ENCODE data around the gene TCEANC2. TPM values are rescaled to one million over a fixed set of nuclear protein-coding genes. Genes with fewer than 3 reads are reported as not detected.

The TCEANC2 gene
- total and polyA plus RNA-seq, 12 donors, result 1.4 to 5.9 (median 3.9) TPM

DNA sequence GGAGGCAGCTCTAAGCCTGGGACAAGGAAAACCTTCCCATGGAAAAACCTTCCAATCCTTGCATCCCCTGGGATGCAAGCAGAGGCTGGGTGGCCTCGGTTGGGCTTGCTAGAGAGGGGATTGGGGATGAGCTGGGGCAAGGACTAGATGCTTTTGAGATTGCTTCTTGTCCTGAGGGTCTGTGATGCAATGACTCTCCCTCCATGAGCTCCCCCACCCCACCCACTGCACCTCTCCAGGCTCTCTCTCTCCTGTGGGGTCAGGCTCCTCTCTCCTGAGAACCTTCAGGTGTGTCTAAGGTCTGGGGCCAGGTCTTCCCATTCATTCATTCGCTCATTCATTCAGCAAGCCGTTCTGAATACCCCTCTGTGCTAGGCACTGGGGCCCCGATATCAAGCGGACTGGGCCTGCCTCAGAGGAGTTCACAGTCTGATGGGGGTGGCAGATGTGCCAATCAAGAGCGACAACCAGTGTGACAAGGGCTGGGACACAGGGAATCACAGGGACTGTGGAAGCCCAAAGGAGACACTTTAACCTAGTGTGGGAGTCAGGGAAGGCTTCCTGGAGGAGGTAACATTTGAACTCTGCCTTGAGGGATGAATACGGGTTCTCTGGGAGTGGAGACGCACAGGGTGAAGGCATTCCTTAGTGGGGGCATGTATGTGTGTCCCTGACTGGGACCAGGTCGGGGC, 41.9 kb upstream of the TCEANC2 start:
- peaks cover 0 to 50% (median 16%) of the 10 kb centered on the region in 7 donors for H3K27me3 ChIP-seq
- no peak for DNase-seq
- H3K36me3 ChIP-seq, result no peaks in the 10 kb centered on the region
- ATAC-seq, result no peak
- H3K4me3 ChIP-seq, result no peak overlapping the region
- H3K9me3 ChIP-seq, result no peaks in the 10 kb centered on the region
- TF ChIP-seq, protein P1, sequence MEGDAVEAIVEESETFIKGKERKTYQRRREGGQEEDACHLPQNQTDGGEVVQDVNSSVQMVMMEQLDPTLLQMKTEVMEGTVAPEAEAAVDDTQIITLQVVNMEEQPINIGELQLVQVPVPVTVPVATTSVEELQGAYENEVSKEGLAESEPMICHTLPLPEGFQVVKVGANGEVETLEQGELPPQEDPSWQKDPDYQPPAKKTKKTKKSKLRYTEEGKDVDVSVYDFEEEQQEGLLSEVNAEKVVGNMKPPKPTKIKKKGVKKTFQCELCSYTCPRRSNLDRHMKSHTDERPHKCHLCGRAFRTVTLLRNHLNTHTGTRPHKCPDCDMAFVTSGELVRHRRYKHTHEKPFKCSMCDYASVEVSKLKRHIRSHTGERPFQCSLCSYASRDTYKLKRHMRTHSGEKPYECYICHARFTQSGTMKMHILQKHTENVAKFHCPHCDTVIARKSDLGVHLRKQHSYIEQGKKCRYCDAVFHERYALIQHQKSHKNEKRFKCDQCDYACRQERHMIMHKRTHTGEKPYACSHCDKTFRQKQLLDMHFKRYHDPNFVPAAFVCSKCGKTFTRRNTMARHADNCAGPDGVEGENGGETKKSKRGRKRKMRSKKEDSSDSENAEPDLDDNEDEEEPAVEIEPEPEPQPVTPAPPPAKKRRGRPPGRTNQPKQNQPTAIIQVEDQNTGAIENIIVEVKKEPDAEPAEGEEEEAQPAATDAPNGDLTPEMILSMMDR (IDR thresholded peaks at IDR 0.05), result no peak
- intact Hi-C loops (cut with DNase I), result no loop called here
- no peak overlapping the region for H3K27ac ChIP-seq
- WGBS, 2 donors, result 81 to 85% methylated on average over 9 of the region's 9 CpGs
- no peaks in the 10 kb centered on the region for H3K4me1 ChIP-seq

DNA sequence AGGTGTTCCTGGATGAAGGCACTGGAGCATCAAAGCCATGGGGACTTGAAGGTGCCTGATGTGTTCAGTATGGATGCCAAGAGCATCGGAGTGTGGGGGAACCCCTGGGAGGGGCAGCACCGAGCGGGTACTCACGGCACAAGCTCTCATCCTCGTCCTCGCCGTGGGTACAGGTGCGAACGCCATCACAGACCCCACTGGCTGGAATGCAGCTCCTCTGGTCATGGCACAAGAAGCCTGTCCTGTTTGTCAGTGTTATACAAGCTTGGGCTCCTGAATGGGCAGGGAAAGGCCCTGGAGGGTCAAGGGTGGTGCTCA, 41.4 kb upstream of the TCEANC2 start:
- DNase-seq (no peak), ATAC-seq (no peak)
- WGBS, 2 donors, result 86 to 90% methylated on average over 9 of the region's 9 CpGs
- intact Hi-C loops (cut with DNase I), result no loop called here
- Histone ChIP-seq H3K9me3 (no peaks in the 10 kb centered on the region), H3K4me3 (no peak overlapping the region), H3K27me3 (peaks cover 0 to 51% (median 19%) of the 10 kb centered on the region in 7 donors), H3K36me3 (no peaks in the 10 kb centered on the region), H3K27ac (no peak overlapping the region), H3K4me1 (no peaks in the 10 kb centered on the region)
- TF ChIP-seq, protein P1 (IDR thresholded peaks at IDR 0.05), result no peak

DNA sequence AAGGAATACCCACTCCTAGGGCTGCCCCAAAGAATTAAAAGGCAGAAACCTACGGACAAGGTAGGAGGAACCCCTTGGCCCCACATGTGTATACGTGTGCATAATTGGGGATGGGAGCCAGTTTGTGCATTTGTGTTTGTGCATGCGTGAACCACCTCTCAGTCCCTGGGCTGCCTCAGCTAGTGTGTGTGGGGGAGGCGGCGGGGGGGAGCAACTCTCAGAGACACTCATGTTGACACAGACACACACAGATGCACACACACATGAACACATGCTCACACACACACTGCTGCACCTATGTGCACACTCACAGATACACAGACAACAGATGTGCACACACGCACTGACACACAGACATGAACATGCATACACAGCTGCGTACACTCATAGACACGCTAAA, 40.5 kb upstream of the TCEANC2 start:
- ATAC-seq, result no peak
- TF ChIP-seq, protein P1 (IDR thresholded peaks at IDR 0.05), result no peak
- DNase-seq, result no peak
- Histone ChIP-seq H3K4me3 (no peak overlapping the region), H3K27ac (no peak overlapping the region), H3K9me3 (no peaks in the 10 kb centered on the region), H3K4me1 (no peaks in the 10 kb centered on the region), H3K27me3 (peaks cover 0 to 54% (median 19%) of the 10 kb centered on the region in 7 donors), H3K36me3 (no peaks in the 10 kb centered on the region)
- intact Hi-C loops (cut with DNase I), result no loop called here
- WGBS, 2 donors, result 84 to 85% methylated on average over 8 of the region's 8 CpGs

DNA sequence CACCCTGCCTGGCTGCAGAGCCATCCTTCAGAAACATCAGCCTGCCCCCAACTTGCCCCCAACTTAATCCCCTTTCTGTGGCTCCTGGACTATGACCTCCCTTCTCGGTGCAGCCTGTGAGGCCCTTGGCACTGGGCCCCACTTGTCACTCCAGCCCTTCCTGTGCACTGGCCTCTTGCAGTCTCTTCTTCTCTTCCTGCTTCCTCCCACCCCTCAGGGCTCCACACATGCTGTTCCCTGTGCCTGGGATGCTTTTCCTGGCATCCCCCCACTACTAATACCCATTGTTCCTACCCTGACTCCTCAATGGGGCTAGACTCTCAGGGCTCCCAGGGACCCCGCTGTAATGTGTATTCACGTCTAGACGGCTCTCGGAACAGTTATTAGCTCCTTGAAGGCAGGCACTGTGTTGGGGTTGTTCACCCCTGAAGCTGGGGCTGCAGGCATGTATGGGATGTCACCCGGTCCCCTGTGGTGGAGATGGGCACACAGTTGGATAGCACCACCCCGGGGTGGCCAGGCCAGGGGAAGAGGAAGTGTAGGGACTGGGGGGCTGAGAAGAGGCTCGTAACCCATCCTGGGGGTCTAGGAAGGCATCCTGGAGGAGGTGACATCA, 39.9 kb upstream of the TCEANC2 start:
- no peak for DNase-seq
- 78 to 79% methylated on average over 8 of the region's 8 CpGs for WGBS, 2 donors
- peaks cover 0 to 54% (median 19%) of the 10 kb centered on the region in 7 donors for H3K27me3 ChIP-seq

More for the DNA sequence above, 39.9 kb upstream of the TCEANC2 start:
- Histone ChIP-seq H3K4me1 (no peaks in the 10 kb centered on the region), H3K4me3 (no peak overlapping the region), H3K27ac (no peak overlapping the region), H3K9me3 (no peaks in the 10 kb centered on the region), H3K36me3 (no peaks in the 10 kb centered on the region)
- ATAC-seq, result no peak
- intact Hi-C loops (cut with DNase I), result no loop called here
- TF ChIP-seq, protein P1 (IDR thresholded peaks at IDR 0.05), result no peak

Measured in heart right ventricle (tissue), 16 donors.